Breast epithelium (tissue), 4 donors: ENCODE data around the gene ANAPC7. TPM values are rescaled to one million over a fixed set of nuclear protein-coding genes. Genes with fewer than 3 reads are reported as not detected.

Experiments
- DNase-seq, 2 donors: peaks; one replicate each; pipeline ENCODE4 v3.0.0-alpha.2; 2019; ENCODE audit warnings: low spot score in 2 of 2
- H3K27ac ChIP-seq, 2 donors: fragments of 200-600 bp; sonication (generic) in 1 of 2; one replicate each; pipeline ENCODE4 v1.5.1; 2016 to 2019; ENCODE audit warnings: mild to moderate bottlenecking in 1 of 2
- H3K27me3 ChIP-seq, 2 donors: fragments of 200-600 bp; sonication (generic) in 1 of 2; one replicate each; pipeline versions ENCODE4 v1.5.1 to v1.6.0; 2017 to 2019; ENCODE audit warnings: control low read depth in 1 of 2, mild to moderate bottlenecking in 1 of 2
- H3K36me3 ChIP-seq: fragments of 200-600 bp; one replicate; pipeline ENCODE4 v1.5.1; 2019
- H3K4me1 ChIP-seq, 2 donors: fragments of 200-600 bp; sonication (generic); one replicate each; pipeline ENCODE4 v1.5.1; 2016 to 2019; ENCODE audit warnings: control low read depth in 1 of 2
- H3K4me3 ChIP-seq, 3 donors: fragments of 200-600 bp; sonication (generic); 1 replicate in 2 of 3; 2 replicates in 1 of 3; pipeline ENCODE4 v1.5.1; 2016 to 2019; ENCODE audit warnings: mild to moderate bottlenecking in 3 of 3, moderate library complexity in 2 of 3
- H3K9me3 ChIP-seq, 2 donors: fragments of 200-600 bp; sonication (generic) in 1 of 2; one replicate each; pipeline ENCODE4 v1.5.1; 2016 to 2019; ENCODE audit warnings: control low read depth in 1 of 2
- CTCF ChIP-seq, 3 donors: fragments of 450-650 bp; IDR thresholded peaks; one replicate each; pipeline ENCODE4 v1.5.1; 2016 to 2017; ENCODE audit warnings: antibody characterized with exemption in 3 of 3, mild to moderate bottlenecking in 3 of 3, moderate library complexity in 3 of 3
- POLR2A ChIP-seq: fragments of 450-650 bp; IDR thresholded peaks from one replicate; pipeline ENCODE4 v1.6.1; 2016; ENCODE audit warnings: antibody characterized with exemption, mild to moderate bottlenecking, moderate library complexity
- POLR2AphosphoS5 ChIP-seq, 3 donors: sonication (generic); formaldehyde crosslinking; IDR thresholded peaks; one replicate each; pipeline ENCODE4 v1.6.1; 2017; ENCODE audit warnings: antibody characterized with exemption in 3 of 3
- intact Hi-C: fragments of 100-400 bp; cut with DNase I; formaldehyde crosslinking; loops from one replicate; pipeline ENCODE4 v1.15.1; 2023; ENCODE audit warnings: low total_unique reads
- total RNA-seq, 3 donors: library from RNA; depleted of rRNA; stranded (reverse); fragments of >200 nt; gene quantifications; one replicate each; pipeline ENCODE4 v1.1.0, GENCODE V29; 2016

The ANAPC7 gene
- total RNA-seq, 3 donors from 2014 or later: 29.4 to 56.2 (median 43.3) TPM

DNA sequence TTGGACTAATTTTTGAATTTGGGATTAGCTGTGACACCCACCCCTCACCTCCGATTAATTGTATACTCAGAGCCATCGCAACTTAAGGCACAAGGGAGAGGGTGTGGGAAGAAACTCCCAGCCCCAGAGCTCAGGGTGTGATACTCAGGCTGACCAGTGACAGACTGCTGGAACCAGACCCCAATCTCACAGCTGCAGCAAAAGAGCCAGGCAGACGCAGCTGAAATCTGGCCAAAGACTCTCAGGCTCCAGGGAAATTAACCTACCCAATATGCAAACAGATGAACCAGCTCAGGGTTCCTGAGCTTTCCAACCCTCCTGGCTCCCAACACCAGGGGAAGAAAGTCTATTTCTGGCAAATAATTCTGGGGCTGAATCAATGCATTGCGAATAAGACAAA, 30.5 kb downstream of the ANAPC7 start:
- Histone ChIP-seq H3K4me3 (no peak overlapping the region), H3K36me3 (no peaks in the 10 kb centered on the region), H3K4me1 (no peaks in the 10 kb centered on the region), H3K27me3 (no peaks in the 10 kb centered on the region), H3K9me3 (no peaks in the 10 kb centered on the region), H3K27ac (peak overlapping the region in 1 of 2 donors; percentile 5)
- intact Hi-C loops: no loop called here
- TF ChIP-seq POLR2AphosphoS5 (IDR thresholded peaks at IDR 0.05): no peak
- DNase-seq: no peak

- TF ChIP-seq CTCF (IDR thresholded peaks at IDR 0.05) (no peak), POLR2AphosphoS5 (IDR thresholded peaks at IDR 0.05) (no peak), POLR2A (no peak)
- Histone ChIP-seq H3K9me3 (no peaks in the 10 kb centered on the region), H3K27ac (peak overlapping the region; percentile 23 to 72), H3K27me3 (no peaks in the 10 kb centered on the region), H3K36me3 (no peaks in the 10 kb centered on the region), H3K4me1 (no peaks in the 10 kb centered on the region), H3K4me3 (no peak overlapping the region)
- intact Hi-C loops: no loop called here
- DNase-seq: no peak
Observed at GRCh38 chr12:110372056-110372425, 31.5 kb downstream of the ANAPC7 start.

- TF ChIP-seq POLR2AphosphoS5 (IDR thresholded peaks at IDR 0.05): no peak
- no peak for TF ChIP-seq POLR2A
- TF ChIP-seq CTCF (IDR thresholded peaks at IDR 0.05): no peak
- Histone ChIP-seq H3K27me3 (no peaks in the 10 kb centered on the region), H3K36me3 (no peaks in the 10 kb centered on the region), H3K27ac (peak overlapping the region; percentile 23 to 72), H3K4me1 (no peaks in the 10 kb centered on the region), H3K9me3 (no peaks in the 10 kb centered on the region), H3K4me3 (no peak overlapping the region)
- intact Hi-C loops: no loop called here
- DNase-seq: no peak
Observed at GRCh38 chr12:110371408-110372055, 32.0 kb downstream of the ANAPC7 start.

DNA sequence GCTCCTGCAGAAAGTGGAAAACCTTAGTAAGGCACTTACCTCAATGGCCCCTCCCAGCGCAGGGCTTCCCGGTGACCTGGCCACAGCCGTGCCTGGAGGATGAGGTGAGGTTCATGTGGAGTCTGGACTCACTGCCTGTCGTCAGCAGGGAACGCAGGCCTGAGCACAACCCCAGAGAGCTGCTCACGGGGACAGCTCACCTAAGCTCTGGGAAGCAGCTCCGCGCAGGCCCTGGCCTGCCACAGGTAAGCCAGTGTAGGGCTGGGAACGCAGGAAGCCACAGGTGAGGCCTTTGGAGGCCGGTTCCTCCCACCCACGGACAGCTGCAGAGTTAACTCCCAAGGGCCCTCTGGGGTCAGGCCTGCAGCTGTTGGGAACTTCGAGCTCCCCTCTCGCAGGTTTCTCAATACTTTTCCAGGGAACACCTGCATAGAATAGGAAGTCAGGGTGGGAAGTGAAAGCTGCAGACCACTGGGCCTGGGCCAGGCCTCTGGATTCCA, 32.7 kb downstream of the ANAPC7 start:
- TF ChIP-seq CTCF (IDR thresholded peaks at IDR 0.05): no peak
- no peak for TF ChIP-seq POLR2AphosphoS5 (IDR thresholded peaks at IDR 0.05)
- no peak for TF ChIP-seq POLR2A
- H3K36me3 ChIP-seq: no peaks in the 10 kb centered on the region
- no peak for DNase-seq

GRCh38 chr12:110369992-110370391, 33.5 kb downstream of the ANAPC7 start:
- Histone ChIP-seq H3K27ac (peak overlapping the region; percentile 23 to 72), H3K4me1 (no peaks in the 10 kb centered on the region), H3K27me3 (no peaks in the 10 kb centered on the region), H3K36me3 (no peaks in the 10 kb centered on the region), H3K4me3 (no peak overlapping the region), H3K9me3 (no peaks in the 10 kb centered on the region)
- TF ChIP-seq CTCF (IDR thresholded peaks at IDR 0.05) (no peak), POLR2A (no peak), POLR2AphosphoS5 (IDR thresholded peaks at IDR 0.05) (no peak)
- DNase-seq: no peak
- intact Hi-C loops: no loop called here

More for the DNA sequence above, 32.7 kb downstream of the ANAPC7 start:
- H3K9me3 ChIP-seq: no peaks in the 10 kb centered on the region
- H3K4me1 ChIP-seq: no peaks in the 10 kb centered on the region
- peak overlapping the region; percentile 23 to 72 for H3K27ac ChIP-seq
- intact Hi-C loops: no loop called here
- H3K27me3 ChIP-seq: no peaks in the 10 kb centered on the region
- H3K4me3 ChIP-seq: peak overlapping the region in 1 of 3 donors; percentile 8
